ENCODE results near the gene BOLA3. TPM values are rescaled to one million over a fixed set of nuclear protein-coding genes. Genes with fewer than 3 reads are reported as not detected.

BOLA3 gene
- total and polyA plus RNA-seq, 10 donors: 12.6 to 41.4 (median 23.7) TPM

DNA sequence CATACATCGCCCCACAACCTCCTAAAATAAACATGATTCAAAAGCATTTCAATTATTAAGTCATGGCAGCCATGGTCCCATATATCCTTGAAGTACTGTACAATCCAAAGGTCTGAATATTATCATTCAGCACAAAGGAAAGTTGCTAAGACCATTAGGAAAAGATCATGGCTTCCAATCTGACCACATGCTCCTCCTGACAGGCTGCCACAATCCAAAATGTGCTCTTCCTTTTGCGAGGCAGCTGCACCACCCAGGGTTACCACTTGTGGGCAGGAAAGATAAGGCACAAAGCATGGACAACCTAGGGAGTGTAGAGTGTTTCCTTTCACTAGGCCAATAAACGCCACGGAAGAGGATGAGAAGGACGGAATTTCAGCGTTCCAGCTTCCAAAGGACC is 5.4 kb downstream of the BOLA3 start:
- DNase-seq: no peak
- Histone ChIP-seq H3K36me3 (peaks cover 0 to 41% (median 6%) of the 10 kb centered on the region in 6 donors), H3K4me1 (peaks cover 6 to 21% (median 13%) of the 10 kb centered on the region in 6 donors), H3K4me3 (no peak overlapping the region), H3K27me3 (replicated peaks in 1 of 7) (no peaks in the 10 kb centered on the region), H3K9me3 (no peaks in the 10 kb centered on the region), H3K27ac (no peak overlapping the region)
- TF ChIP-seq, protein P1, sequence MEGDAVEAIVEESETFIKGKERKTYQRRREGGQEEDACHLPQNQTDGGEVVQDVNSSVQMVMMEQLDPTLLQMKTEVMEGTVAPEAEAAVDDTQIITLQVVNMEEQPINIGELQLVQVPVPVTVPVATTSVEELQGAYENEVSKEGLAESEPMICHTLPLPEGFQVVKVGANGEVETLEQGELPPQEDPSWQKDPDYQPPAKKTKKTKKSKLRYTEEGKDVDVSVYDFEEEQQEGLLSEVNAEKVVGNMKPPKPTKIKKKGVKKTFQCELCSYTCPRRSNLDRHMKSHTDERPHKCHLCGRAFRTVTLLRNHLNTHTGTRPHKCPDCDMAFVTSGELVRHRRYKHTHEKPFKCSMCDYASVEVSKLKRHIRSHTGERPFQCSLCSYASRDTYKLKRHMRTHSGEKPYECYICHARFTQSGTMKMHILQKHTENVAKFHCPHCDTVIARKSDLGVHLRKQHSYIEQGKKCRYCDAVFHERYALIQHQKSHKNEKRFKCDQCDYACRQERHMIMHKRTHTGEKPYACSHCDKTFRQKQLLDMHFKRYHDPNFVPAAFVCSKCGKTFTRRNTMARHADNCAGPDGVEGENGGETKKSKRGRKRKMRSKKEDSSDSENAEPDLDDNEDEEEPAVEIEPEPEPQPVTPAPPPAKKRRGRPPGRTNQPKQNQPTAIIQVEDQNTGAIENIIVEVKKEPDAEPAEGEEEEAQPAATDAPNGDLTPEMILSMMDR (IDR thresholded peaks at IDR 0.05 in 8 of 11, conservative IDR thresholded peaks at IDR 0.05 in 3 of 11): no peak
- TF ChIP-seq POLR2AphosphoS5 (IDR thresholded peaks at IDR 0.05) (no peak), POLR2A (IDR thresholded peaks at IDR 0.05) (no peak)
- 77 to 86% (median 83%) methylated on average over 6 of the region's 6 CpGs for WGBS, 5 donors
- intact Hi-C loops (cut with DNase I; ENCODE audit: low total_unique reads): no loop called here

DNA sequence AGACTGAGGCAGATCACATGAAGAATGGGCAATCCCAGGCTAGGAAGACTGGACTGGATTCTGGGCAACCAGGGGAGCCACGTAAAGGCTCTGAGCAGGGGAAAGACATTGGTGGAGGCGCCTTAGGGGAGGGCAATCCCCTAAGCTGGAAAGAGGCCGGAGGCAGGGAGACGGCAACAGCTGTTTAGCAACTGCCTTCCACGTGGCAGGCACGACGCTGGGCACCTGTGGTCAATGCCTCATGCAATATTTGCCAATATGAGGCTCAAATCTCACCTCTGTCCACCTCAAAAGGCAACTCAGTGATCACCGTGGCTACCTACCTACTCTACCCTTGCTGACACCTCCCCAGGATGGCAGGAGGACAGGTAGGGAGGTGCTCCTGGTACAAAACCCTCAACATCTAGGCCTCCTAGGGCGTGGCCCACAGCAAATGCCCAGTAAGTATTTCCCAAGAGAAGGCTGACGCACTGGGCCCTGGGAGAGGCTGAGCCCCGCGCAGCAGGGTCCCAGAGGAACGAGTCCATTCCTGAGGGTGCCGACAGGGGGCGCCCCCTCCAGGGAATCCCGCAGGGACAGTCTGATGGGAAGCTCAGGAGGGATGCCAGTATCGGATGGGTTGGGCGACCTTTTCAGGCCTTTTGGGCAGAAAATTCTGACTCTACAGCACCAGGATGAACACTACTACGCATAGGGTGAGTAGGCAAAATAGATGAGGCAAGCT is 8.9 kb downstream of the BOLA3 start:
- no peak for TF ChIP-seq POLR2A (IDR thresholded peaks at IDR 0.05)
- TF ChIP-seq, protein P1 (IDR thresholded peaks at IDR 0.05 in 8 of 11, conservative IDR thresholded peaks at IDR 0.05 in 3 of 11): no peak
- TF ChIP-seq POLR2AphosphoS5 (IDR thresholded peaks at IDR 0.05): no peak
- peaks cover 0 to 50% (median 12%) of the 10 kb centered on the region in 6 donors for H3K36me3 ChIP-seq
- H3K27ac ChIP-seq: no peak overlapping the region
- no peaks in the 10 kb centered on the region for H3K4me1 ChIP-seq
- no peak overlapping the region for H3K4me3 ChIP-seq
- H3K27me3 ChIP-seq (replicated peaks in 1 of 7): no peaks in the 10 kb centered on the region
- DNase-seq: no peak
- WGBS, 5 donors: 88 to 96% (median 93%) methylated on average over 14 to 19 of the region's 19 CpGs
- intact Hi-C loops (cut with DNase I; ENCODE audit: low total_unique reads): no loop called here
- H3K9me3 ChIP-seq: no peaks in the 10 kb centered on the region

DNA sequence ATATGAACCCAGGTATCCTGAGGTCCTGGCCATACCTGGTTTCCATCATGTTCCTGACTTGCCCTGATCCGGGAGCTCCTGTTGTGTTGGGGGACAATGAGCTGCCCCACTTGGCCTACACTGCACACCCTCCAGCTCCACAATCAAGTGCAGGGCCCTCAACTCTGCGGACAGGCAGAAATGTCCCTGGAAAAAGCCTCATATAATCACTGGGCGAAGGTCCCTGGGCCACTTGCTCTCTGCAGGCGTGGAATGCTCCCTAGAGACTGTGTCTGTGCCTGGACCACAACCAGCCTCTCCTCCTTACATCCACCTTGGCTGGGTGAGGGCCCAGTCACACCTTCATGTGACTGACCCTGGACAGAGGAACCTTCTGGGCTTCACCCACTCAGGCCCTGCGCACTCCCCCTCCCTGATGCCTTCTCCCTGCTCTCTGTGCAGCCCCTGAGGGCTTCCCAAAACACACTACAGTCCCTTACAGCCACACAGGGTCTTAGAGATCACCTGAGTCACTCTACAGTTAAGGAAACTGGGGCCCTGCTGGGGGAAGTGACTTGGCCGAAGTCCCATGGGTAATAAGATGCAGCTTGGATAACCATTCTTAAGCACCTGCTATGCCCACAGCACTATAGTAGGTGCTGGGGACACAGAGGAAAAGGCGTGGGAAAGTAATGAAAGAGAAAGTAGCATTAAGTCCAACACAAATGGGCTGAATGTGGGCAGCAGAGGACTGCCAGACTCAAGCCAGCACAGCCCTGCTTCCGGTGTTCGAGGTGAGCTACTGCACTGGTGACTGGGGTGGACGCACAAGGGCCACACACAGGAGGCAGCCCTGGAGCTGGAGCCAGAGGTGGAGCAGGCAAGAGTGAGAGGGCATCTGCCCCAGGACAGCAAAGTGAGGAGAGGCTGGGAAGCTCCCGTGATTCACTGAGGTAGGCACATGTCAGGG is 9.8 kb downstream of the BOLA3 start:
- DNase-seq: no peak
- Histone ChIP-seq H3K4me1 (no peaks in the 10 kb centered on the region), H3K9me3 (peaks cover 0 to 7% (median 0%) of the 10 kb centered on the region in 8 donors), H3K36me3 (peaks cover 0 to 58% (median 12%) of the 10 kb centered on the region in 6 donors), H3K4me3 (no peak overlapping the region), H3K27me3 (replicated peaks in 1 of 7) (no peaks in the 10 kb centered on the region), H3K27ac (no peak overlapping the region)
- intact Hi-C loops (cut with DNase I; ENCODE audit: low total_unique reads): no loop called here
- 77 to 88% (median 86%) methylated on average over 11 of the region's 11 CpGs for WGBS, 5 donors
- TF ChIP-seq, protein P1 (IDR thresholded peaks at IDR 0.05 in 8 of 11, conservative IDR thresholded peaks at IDR 0.05 in 3 of 11): no peak
- TF ChIP-seq POLR2AphosphoS5 (IDR thresholded peaks at IDR 0.05) (no peak), POLR2A (IDR thresholded peaks at IDR 0.05) (no peak)

DNA sequence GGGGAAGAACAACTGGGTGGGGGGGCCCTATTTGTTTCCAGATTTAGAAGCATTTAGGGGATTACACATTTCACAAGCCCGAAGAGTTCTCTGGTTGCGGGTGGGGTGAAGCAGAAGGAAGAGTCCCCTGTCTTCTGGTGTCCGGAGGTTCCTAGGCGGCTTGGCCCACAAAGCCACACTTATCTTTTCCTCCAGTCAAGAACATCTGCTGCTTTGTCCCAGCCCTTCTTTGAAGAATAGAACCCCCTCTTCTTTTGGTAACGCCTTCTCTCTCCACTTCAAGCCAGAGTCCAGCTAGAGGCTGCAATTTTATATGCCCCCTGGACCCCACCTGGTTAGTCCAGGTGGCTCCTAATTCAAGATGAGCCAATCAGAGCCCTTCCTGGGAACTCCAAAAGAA is 15.8 kb downstream of the BOLA3 start:
- Histone ChIP-seq H3K9me3 (peaks cover 0 to 7% (median 0%) of the 10 kb centered on the region in 8 donors), H3K36me3 (peaks cover 0 to 25% (median 10%) of the 10 kb centered on the region in 6 donors), H3K27me3 (replicated peaks in 1 of 7) (peaks cover 0 to 25% (median 3%) of the 10 kb centered on the region in 7 donors), H3K4me3 (no peak overlapping the region), H3K4me1 (no peaks in the 10 kb centered on the region), H3K27ac (no peak overlapping the region)
- WGBS, 5 donors: 64 to 92% (median 75%) methylated on average over 5 of the region's 5 CpGs
- TF ChIP-seq POLR2AphosphoS5 (IDR thresholded peaks at IDR 0.05): no peak
- TF ChIP-seq, protein P1 (IDR thresholded peaks at IDR 0.05 in 8 of 11, conservative IDR thresholded peaks at IDR 0.05 in 3 of 11): no peak
- intact Hi-C loops (cut with DNase I; ENCODE audit: low total_unique reads): no loop called here
- no peak for DNase-seq
